GM12801 (cell line): Measurements from ENCODE around the gene EXOC6B.

Experiments used
- CTCF ChIP-seq: IDR thresholded peaks from one replicate; pipeline ENCODE4 v1.5.1; 2011; ENCODE audit warnings: control low read depth; ENCODE audit not compliant: insufficient read length; ENCODE audit errors: extremely low read depth

The EXOC6B gene

GRCh38 chr2:72696559-72696958 is 129.3 kb downstream of the EXOC6B start:
- TF ChIP-seq CTCF, result no peak

GRCh38 chr2:72695676-72696075 is 130.2 kb downstream of the EXOC6B start:
- TF ChIP-seq CTCF, result no peak

- no peak for TF ChIP-seq CTCF
Measured at GRCh38 chr2:72694715-72695496, 130.9 kb downstream of the EXOC6B start.

GRCh38 chr2:72689579-72690195 is 136.1 kb downstream of the EXOC6B start:
- TF ChIP-seq CTCF, result no peak

GRCh38 chr2:72685638-72686213 is 140.1 kb downstream of the EXOC6B start:
- TF ChIP-seq CTCF, result no peak

GRCh38 chr2:72682061-72682460 is 143.8 kb downstream of the EXOC6B start:
- no peak for TF ChIP-seq CTCF

- no peak for TF ChIP-seq CTCF
Measured at GRCh38 chr2:72681016-72681995, 144.5 kb downstream of the EXOC6B start.
